K562 (cell line): Measurements from ENCODE around the gene IGSF23. TPM values are rescaled to one million over a fixed set of nuclear protein-coding genes. Genes with fewer than 3 reads are reported as not detected.

Experiments
- ATAC-seq: fragments of 200-7000 bp; cut with Tn5 transposase; 3 replicates; pipeline ENCODE4 v1.9.1; 2020; ENCODE audit warnings: moderate library complexity
- BruUV-seq: library from RNA; stranded (reverse); fragments of 400-500 nt; replicated peaks from 2 replicates; lab custom pipeline; 2021; lab: Mats Ljungman, UMichigan
- CTCF ChIA-PET: fragments of 300-600 bp; formaldehyde crosslinking; extraction: SDS; loops from one replicate; lab custom pipeline; 2021; ENCODE audit warnings: low intra/inter-chr PET ratio; lab: Yijun Ruan, JAX
- POLR2A ChIA-PET: fragments of 300-600, 350-650 bp; sonication (Branson Sonifier 250); formaldehyde crosslinking; extraction: SDS; loops from one replicate; lab custom pipeline; 2021; ENCODE audit warnings: antibody characterized with exemption, inconsistent platforms; lab: Yijun Ruan, JAX
- DNase-seq, 4 experiments: peaks; one replicate each; pipeline versions ENCODE4 v3.0.0 to v3.0.0-alpha.2; 2011 to 2018; ENCODE audit warnings: low spot score in 3 of 4, mixed read lengths in 3 of 4; ENCODE audit errors: extremely low read depth in 1 of 4
- FAIRE-seq: peaks from 2 replicates; lab custom pipeline; 2011; peaks lifted over from hg19 to GRCh38; lab: Jason Lieb, UNC
- H2AFZ ChIP-seq: 2 replicates; pipeline ENCODE4 v1.6.0; 2011; ENCODE audit warnings: low read depth, low read length, control low read depth, inconsistent platforms
- H3K27ac ChIP-seq: fragments of 200-600 bp; 3 replicates; pipeline ENCODE4 v1.8.0; 2011; ENCODE audit warnings: low read depth, mild to moderate bottlenecking, control low read depth, inconsistent platforms, low read length, moderate library complexity, mixed read lengths; ENCODE audit errors: extremely low read depth
- H3K27me3 ChIP-seq, 2 experiments: fragments of 300-600 bp in 1 of 2; 2 replicates in 1 of 2; 3 replicates in 1 of 2; pipeline versions ENCODE4 v1.6.0 to v1.8.0; 2011; ENCODE audit warnings: inconsistent platforms in 2 of 2, low read length in 2 of 2, mild to moderate bottlenecking in 1 of 2, mixed read lengths in 1 of 2, moderate library complexity in 1 of 2; ENCODE audit not compliant: control insufficient read depth in 2 of 2, insufficient read depth in 2 of 2
- H3K36me3 ChIP-seq: fragments of 300-600 bp; 3 replicates; pipeline ENCODE4 v1.8.0; 2011; ENCODE audit warnings: mild to moderate bottlenecking, low read length, inconsistent platforms; ENCODE audit not compliant: control insufficient read depth, insufficient read depth
- H3K4me1 ChIP-seq, 2 experiments: fragments of 200-600 bp in 1 of 2; replicated peaks in 1 of 2; 2 replicates in 1 of 2; 3 replicates in 1 of 2; pipeline versions ENCODE4 v1.5.1 to v1.8.0; 2011; ENCODE audit warnings: inconsistent platforms in 2 of 2, low read length in 2 of 2, mild to moderate bottlenecking in 1 of 2, mixed read lengths in 1 of 2, moderate library complexity in 1 of 2; ENCODE audit not compliant: control insufficient read depth in 2 of 2, insufficient read depth in 2 of 2
- H3K4me2 ChIP-seq: 2 replicates; pipeline ENCODE4 v1.6.1; 2011; ENCODE audit warnings: low read length, control low read depth, inconsistent platforms, mixed read lengths; ENCODE audit not compliant: insufficient read depth
- H3K4me3 ChIP-seq: fragments of 200-600 bp; sonication (generic), shearing (Covaris generic); 2 replicates; pipeline ENCODE4 v1.5.1; 2016; ENCODE audit warnings: control low read depth, inconsistent platforms
- H3K79me2 ChIP-seq: fragments of 200-600 bp; 3 replicates; pipeline ENCODE4 v1.8.0; 2011; ENCODE audit warnings: low read length, inconsistent platforms; ENCODE audit not compliant: control insufficient read depth, insufficient read depth
- H3K9ac ChIP-seq, 2 experiments: 2 replicates each; pipeline versions ENCODE4 v1.6.0 to v1.6.1; 2011; ENCODE audit warnings: low read depth in 2 of 2, low read length in 2 of 2, control low read depth in 1 of 2, inconsistent platforms in 1 of 2, mild to moderate bottlenecking in 1 of 2, mixed read lengths in 1 of 2; ENCODE audit not compliant: insufficient read depth in 1 of 2
- H3K9me1 ChIP-seq: one replicate; pipeline ENCODE4 v1.6.0; 2011; ENCODE audit warnings: inconsistent platforms, mild to moderate bottlenecking, low read length, moderate library complexity; ENCODE audit not compliant: control insufficient read depth, insufficient read depth
- H3K9me3 ChIP-seq: replicated peaks from 2 replicates; pipeline ENCODE4 v1.5.1; 2011; ENCODE audit warnings: low read depth, low read length, inconsistent platforms; ENCODE audit not compliant: control insufficient read depth, insufficient read depth
- H4K20me1 ChIP-seq: replicated peaks from 2 replicates; pipeline ENCODE4 v1.6.1; 2011; ENCODE audit warnings: low read length, inconsistent platforms, mixed read lengths; ENCODE audit not compliant: control insufficient read depth, insufficient read depth
- BRD4 ChIP-seq: fragments of 200-600 bp; sonication (generic); IDR thresholded peaks from 2 replicates; pipeline ENCODE4 v1.6.1; 2017; ENCODE audit warnings: inconsistent platforms
- DIDO1 ChIP-seq: fragments of 450-650 bp; IDR thresholded peaks from 2 replicates; pipeline ENCODE4 v1.6.1; 2016; ENCODE audit warnings: low read depth, missing biosample characterization, missing genetic modification characterization
- HDAC1 ChIP-seq, 2 experiments: fragments of 450-650 bp; IDR thresholded peaks; 2 replicates each; pipeline ENCODE4 v1.6.1; 2016 to 2017; ENCODE audit warnings: inconsistent platforms in 1 of 2, mild to moderate bottlenecking in 1 of 2, moderate library complexity in 1 of 2
- HDAC2 ChIP-seq: fragments of 450-650 bp; IDR thresholded peaks from 2 replicates; pipeline ENCODE4 v1.6.1; 2016; ENCODE audit warnings: mild to moderate bottlenecking
- KLF10 ChIP-seq: fragments of 250-450 bp; sonication (Bioruptor Pico); IDR thresholded peaks from 2 replicates; pipeline ENCODE4 v1.6.1; 2021; ENCODE audit warnings: matching md5 sums
- MECOM ChIP-seq: fragments of 250-450 bp; sonication (Bioruptor Pico); IDR thresholded peaks from 2 replicates; pipeline ENCODE4 v1.8.0; 2022; ENCODE audit warnings: inconsistent platforms
- MTA1 ChIP-seq: fragments of 450-650 bp; IDR thresholded peaks from 2 replicates; pipeline ENCODE4 v1.6.1; 2017; ENCODE audit warnings: borderline replicate concordance
- MYC ChIP-seq, 2 experiments: fragments of 250-450 bp in 1 of 2; sonication (Bioruptor Pico) in 1 of 2; IDR thresholded peaks; 2 replicates each; pipeline versions ENCODE4 v1.5.1 to v1.6.1; 2012 to 2021; ENCODE audit warnings: low read depth in 2 of 2, borderline replicate concordance in 1 of 2, improper control_type of control experiment in 1 of 2, low read length in 1 of 2, mild to moderate bottlenecking in 1 of 2, moderate library complexity in 1 of 2
- NR4A1 ChIP-seq, 2 experiments: fragments of 250-450 bp in 1 of 2; fragments of 450-650 bp in 1 of 2; sonication (Bioruptor Pico) in 1 of 2; IDR thresholded peaks; 2 replicates each; pipeline versions ENCODE4 v1.4.0 to v1.6.1; 2016 to 2020; ENCODE audit warnings: mild to moderate bottlenecking in 2 of 2, missing compliant biosample characterization in 1 of 2, missing genetic modification characterization in 1 of 2, moderate library complexity in 1 of 2
- U2AF1 ChIP-seq: fragments of 200-400 bp; formaldehyde crosslinking; optimal IDR thresholded peaks from 2 replicates; pipeline ENCODE3; 2017; ENCODE audit warnings: mild to moderate bottlenecking, low read depth, low read length, moderate library complexity
- ZNF75A ChIP-seq: fragments of 450-650 bp; formaldehyde crosslinking; IDR thresholded peaks from 2 replicates; pipeline ENCODE4 v1.4.0; 2020; ENCODE audit warnings: mild to moderate bottlenecking
- ZNF766 ChIP-seq: fragments of 200-800 bp; sonication (Bioruptor generic); conservative IDR thresholded peaks from 2 replicates; pipeline ENCODE4 v1.6.1; 2016; ENCODE audit warnings: missing genetic modification characterization, missing compliant biosample characterization
- ZSCAN29 ChIP-seq: fragments of 450-650 bp; IDR thresholded peaks from 2 replicates; pipeline ENCODE4 v1.6.1; 2017
- WGBS: fragments of 100-300 bp; shearing (Covaris generic); methylation state at CpG from one replicate; pipeline ENCODE4 v1.1.6; 2016; ENCODE audit warnings: low coverage, mixed read lengths; ENCODE audit not compliant: insufficient coverage; ENCODE audit errors: missing lambda C conversion rate; 5-methylcytosine and 5-hydroxymethylcytosine counted together
- in situ Hi-C: fragments of 300-500 bp; cut with MboI; formaldehyde crosslinking; loops from 4 replicates; pipeline ENCODE4 v1.15.0; 2018; ENCODE audit warnings: inconsistent platforms, mixed read lengths
- intact Hi-C: fragments of 100-400 bp; cut with micrococcal nuclease; formaldehyde crosslinking; loops from 2 replicates; pipeline ENCODE4 v1.14.2; 2022
- polyA plus RNA-seq, 8 experiments: library from polyadenylated mRNA; depleted of rRNA in 4 of 8; stranded (reverse) in 5 of 8; unstranded in 3 of 8; fragments of >200 nt; fragmentation: Nextera tagmentation in 2 of 8; fragmentation: Illumina TruSeq in 1 of 8; extraction: Ambion mirVana in 2 of 8; extraction: Trizol in 1 of 8; gene quantifications; 2 replicates each; pipeline versions ENCODE4 v1.2.1 to v1.2.3, GENCODE V29; 2011 to 2014; ENCODE audit warnings: inconsistent platforms in 1 of 8, missing spikeins in 1 of 8
- total RNA-seq, 7 experiments: library from RNA; depleted of rRNA in 6 of 7; stranded (reverse); fragments of >200 nt in 6 of 7; fragmentation: Illumina TruSeq in 2 of 7; extraction: Trizol in 2 of 7; gene quantifications; 2 replicates each; pipeline versions ENCODE4 v1.2.1 to v1.2.3, GENCODE V29; 2011 to 2021; ENCODE audit warnings: low replicate concordance in 1 of 7
- TF ChIP-seq, protein P1 (sequence below): fragments of 250-450 bp; sonication (Bioruptor Pico); IDR thresholded peaks from 2 replicates; pipeline ENCODE4 v1.5.0; 2021

Gene IGSF23
- total and polyA plus RNA-seq, 9 of the 15 experiments (the other 6 are each of a cell fraction or from before 2014, with no cell fraction given): not detected

DNA sequence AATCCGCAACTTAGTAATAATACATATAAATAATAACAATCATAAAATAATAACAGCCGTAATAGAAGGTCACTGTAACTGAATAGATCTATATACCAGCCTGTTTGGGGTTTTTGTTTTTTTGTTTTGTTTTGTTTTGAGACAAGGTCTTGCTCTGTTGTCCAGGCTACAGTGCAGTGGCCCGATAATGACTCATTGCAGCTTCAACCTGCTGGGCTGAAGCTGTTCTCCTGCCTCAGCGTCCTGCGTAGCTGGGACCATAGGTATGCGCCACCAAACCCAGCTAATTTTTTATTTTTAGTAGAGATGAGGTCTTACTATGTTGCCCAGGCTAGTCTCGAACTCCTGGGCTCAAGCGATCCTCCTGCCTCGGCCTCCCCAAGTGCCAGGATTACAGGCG lies 950 bp downstream of the IGSF23 start:
- H2AFZ ChIP-seq: no peak overlapping the region
- H3K79me2 ChIP-seq: no peaks in the 10 kb centered on the region
- TF ChIP-seq NR4A1 (CRISPR knock-in tag; IDR thresholded peaks at IDR 0.05) (no peak), NR4A1 (tag; IDR thresholded peaks at IDR 0.05) (no peak), KLF10 (CRISPR knock-in tag) (no peak), ZNF766 (no peak), MYC (IDR thresholded peaks at IDR 0.05; ENCODE audit: low read depth, low read length) (no peak), MYC (CRISPR knock-in tag; IDR thresholded peaks at IDR 0.05; ENCODE audit: borderline replicate concordance, low read depth) (no peak), BRD4 (no peak), DIDO1 (tag) (no peak), ZNF75A (CRISPR knock-in tag) (no peak), MECOM (CRISPR knock-in tag) (no peak), HDAC1 (IDR thresholded peaks at IDR 0.05) (no peak), U2AF1 (no peak), ZSCAN29 (no peak), HDAC2 (no peak), MTA1 (no peak)
- TF ChIP-seq, protein P1, sequence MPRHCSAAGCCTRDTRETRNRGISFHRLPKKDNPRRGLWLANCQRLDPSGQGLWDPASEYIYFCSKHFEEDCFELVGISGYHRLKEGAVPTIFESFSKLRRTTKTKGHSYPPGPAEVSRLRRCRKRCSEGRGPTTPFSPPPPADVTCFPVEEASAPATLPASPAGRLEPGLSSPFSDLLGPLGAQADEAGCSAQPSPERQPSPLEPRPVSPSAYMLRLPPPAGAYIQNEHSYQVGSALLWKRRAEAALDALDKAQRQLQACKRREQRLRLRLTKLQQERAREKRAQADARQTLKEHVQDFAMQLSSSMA (CRISPR knock-in tag): no peak
- DNase-seq (no peak), FAIRE-seq (no peak), ATAC-seq (no peak)
- H3K4me1 ChIP-seq: no peaks in the 10 kb centered on the region; a peak in 1 of 5 replicates
- H3K27me3 ChIP-seq: no peaks in the 10 kb centered on the region; a peak in 2 of 5 replicates
- no peak overlapping the region for H3K4me2 ChIP-seq
- no peaks in the 10 kb centered on the region for H4K20me1 ChIP-seq
- 66% methylated on average over 10 of the region's 10 CpGs for WGBS
- no peak overlapping the region for H3K9ac ChIP-seq
- no TSS peak for BruUV-seq
- no peaks in the 10 kb centered on the region for H3K36me3 ChIP-seq
- no peak overlapping the region for H3K4me3 ChIP-seq
- in situ Hi-C loops (no loop called here), intact Hi-C loops (no loop called here)
- ChIA-PET CTCF (interaction anchor here (0.6 kb wide), 1 partner anchor 39 kb away, joined by 3 read pairs; no protein-coding TSS in a partner anchor), POLR2A (interaction anchor here (1.4 to 2.4 kb wide), 2 partner anchors 9 to 22 kb away, joined by 3 to 8 read pairs; no protein-coding TSS in a partner anchor)
- H3K9me3 ChIP-seq: no peaks in the 10 kb centered on the region
- no peak overlapping the region for H3K27ac ChIP-seq
- H3K9me1 ChIP-seq: no peaks in the 10 kb centered on the region
